SK-N-SH treated with all-trans-retinoic acid at 6 μM for 48 hours (cell line): Measurements from ENCODE around the gene NAV3.

ENCODE experiments used
- ARNTL ChIP-seq: fragments of 450-650 bp; formaldehyde crosslinking; IDR thresholded peaks from 2 replicates; pipeline ENCODE4 v1.5.0; 2020; ENCODE audit warnings: low read depth, mild to moderate bottlenecking, moderate library complexity, borderline replicate concordance
- BACH2 ChIP-seq: fragments of 250-450 bp; sonication (Bioruptor Pico); IDR thresholded peaks from 2 replicates; pipeline ENCODE4 v1.9.0; 2021; ENCODE audit warnings: mild to moderate bottlenecking, borderline replicate concordance
- GLIS3 ChIP-seq: fragments of 250-450 bp; sonication (Bioruptor Pico); IDR thresholded peaks from 2 replicates; pipeline ENCODE4 v1.5.0; 2020; ENCODE audit warnings: mild to moderate bottlenecking, moderate library complexity
- OSR1 ChIP-seq: fragments of 250-450 bp; sonication (Bioruptor Pico); IDR thresholded peaks from 2 replicates; pipeline ENCODE4 v1.8.0; 2022; ENCODE audit warnings: moderate library complexity, mild to moderate bottlenecking, inconsistent platforms
- TOX ChIP-seq: fragments of 250-450 bp; sonication (Bioruptor Pico); IDR thresholded peaks from 2 replicates; pipeline ENCODE4 v1.8.0; 2021; ENCODE audit warnings: mild to moderate bottlenecking, moderate library complexity, borderline replicate concordance
- ZC3H10 ChIP-seq: fragments of 250-450 bp; sonication (Bioruptor Pico); IDR thresholded peaks from 2 replicates; pipeline ENCODE4 v1.5.1; 2021; ENCODE audit warnings: mild to moderate bottlenecking, moderate library complexity
- ZFP3 ChIP-seq: fragments of 250-450 bp; sonication (Bioruptor Pico); IDR thresholded peaks from 2 replicates; pipeline ENCODE4 v1.5.0; 2020; ENCODE audit warnings: mild to moderate bottlenecking, moderate library complexity
- ZFP30 ChIP-seq: fragments of 450-650 bp; formaldehyde crosslinking; IDR thresholded peaks from 2 replicates; pipeline ENCODE4 v1.5.0; 2022; ENCODE audit warnings: mild to moderate bottlenecking, moderate library complexity
- ZNF70 ChIP-seq: fragments of 450-650 bp; formaldehyde crosslinking; IDR thresholded peaks from 2 replicates; pipeline ENCODE4 v1.5.0; 2020; ENCODE audit warnings: mild to moderate bottlenecking, moderate library complexity
- TF ChIP-seq, protein P1 (sequence below): fragments of 250-450 bp; sonication (Bioruptor Pico); IDR thresholded peaks from 2 replicates; pipeline ENCODE4 v1.8.0; 2020; ENCODE audit warnings: mild to moderate bottlenecking, moderate library complexity, borderline replicate concordance
- TF ChIP-seq, protein P2 (sequence below): fragments of 250-450 bp; sonication (Bioruptor Pico); IDR thresholded peaks from 2 replicates; pipeline ENCODE4 v1.5.1; 2020; ENCODE audit warnings: low read depth, mild to moderate bottlenecking, moderate library complexity

DNA sequence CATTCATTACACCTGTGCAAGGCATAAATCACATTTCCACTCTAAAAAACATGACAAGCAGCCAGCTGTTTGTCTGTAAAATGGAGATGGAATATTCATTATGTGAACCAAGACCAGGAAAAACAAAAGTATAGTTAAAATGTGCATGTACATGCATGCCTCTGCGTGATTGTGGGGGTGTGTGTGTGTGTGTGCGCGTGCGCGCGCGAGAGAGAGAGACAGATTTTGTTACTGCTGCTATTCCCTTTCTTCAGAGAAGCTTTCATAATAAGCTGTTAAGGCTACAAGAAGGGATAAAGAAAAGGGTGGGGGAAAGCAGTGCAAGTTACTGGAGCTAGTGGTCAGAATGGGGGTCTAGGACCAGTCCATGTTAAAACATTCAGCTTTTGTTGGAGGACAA lies 430.3 kb downstream of the NAV3 start:
- TF ChIP-seq, protein P1, sequence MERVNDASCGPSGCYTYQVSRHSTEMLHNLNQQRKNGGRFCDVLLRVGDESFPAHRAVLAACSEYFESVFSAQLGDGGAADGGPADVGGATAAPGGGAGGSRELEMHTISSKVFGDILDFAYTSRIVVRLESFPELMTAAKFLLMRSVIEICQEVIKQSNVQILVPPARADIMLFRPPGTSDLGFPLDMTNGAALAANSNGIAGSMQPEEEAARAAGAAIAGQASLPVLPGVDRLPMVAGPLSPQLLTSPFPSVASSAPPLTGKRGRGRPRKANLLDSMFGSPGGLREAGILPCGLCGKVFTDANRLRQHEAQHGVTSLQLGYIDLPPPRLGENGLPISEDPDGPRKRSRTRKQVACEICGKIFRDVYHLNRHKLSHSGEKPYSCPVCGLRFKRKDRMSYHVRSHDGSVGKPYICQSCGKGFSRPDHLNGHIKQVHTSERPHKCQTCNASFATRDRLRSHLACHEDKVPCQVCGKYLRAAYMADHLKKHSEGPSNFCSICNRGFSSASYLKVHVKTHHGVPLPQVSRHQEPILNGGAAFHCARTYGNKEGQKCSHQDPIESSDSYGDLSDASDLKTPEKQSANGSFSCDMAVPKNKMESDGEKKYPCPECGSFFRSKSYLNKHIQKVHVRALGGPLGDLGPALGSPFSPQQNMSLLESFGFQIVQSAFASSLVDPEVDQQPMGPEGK (CRISPR knock-in tag): no peak
- TF ChIP-seq ZNF70 (CRISPR knock-in tag) (no peak), OSR1 (CRISPR knock-in tag) (no peak), ZFP3 (no peak), TOX (CRISPR knock-in tag) (no peak), GLIS3 (CRISPR knock-in tag) (no peak), BACH2 (CRISPR knock-in tag) (no peak), ARNTL (no peak), ZFP30 (CRISPR knock-in tag) (no peak), ZC3H10 (CRISPR knock-in tag) (no peak)
- TF ChIP-seq, protein P2, sequence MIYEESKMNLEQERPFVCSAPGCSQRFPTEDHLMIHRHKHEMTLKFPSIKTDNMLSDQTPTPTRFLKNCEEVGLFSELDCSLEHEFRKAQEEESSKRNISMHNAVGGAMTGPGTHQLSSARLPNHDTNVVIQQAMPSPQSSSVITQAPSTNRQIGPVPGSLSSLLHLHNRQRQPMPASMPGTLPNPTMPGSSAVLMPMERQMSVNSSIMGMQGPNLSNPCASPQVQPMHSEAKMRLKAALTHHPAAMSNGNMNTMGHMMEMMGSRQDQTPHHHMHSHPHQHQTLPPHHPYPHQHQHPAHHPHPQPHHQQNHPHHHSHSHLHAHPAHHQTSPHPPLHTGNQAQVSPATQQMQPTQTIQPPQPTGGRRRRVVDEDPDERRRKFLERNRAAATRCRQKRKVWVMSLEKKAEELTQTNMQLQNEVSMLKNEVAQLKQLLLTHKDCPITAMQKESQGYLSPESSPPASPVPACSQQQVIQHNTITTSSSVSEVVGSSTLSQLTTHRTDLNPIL (CRISPR knock-in tag): no peak
